Activated T-cell treated with anti-CD3 and anti-CD28 coated beads, Interleukin-2, amount 50 U/mL, for 4 hours (primary cell): ENCODE measurements around the gene TCF20. TPM values are rescaled to one million over a fixed set of nuclear protein-coding genes. Genes with fewer than 3 reads are reported as not detected.

ENCODE experiments used
- ATAC-seq, 2 donors: fragments of 200-7000 bp; cut with Tn5 transposase; one replicate each; pipeline ENCODE4 v1.10.0; 2021
- DNase-seq: peaks from one replicate; pipeline ENCODE4 v3.0.0-alpha.2; 2020
- H3K27me3 Mint-ChIP-seq: one replicate; pipeline ENCODE4 v1.8.0; 2021; ENCODE audit warnings: low read depth, mixed read lengths
- H3K36me3 Mint-ChIP-seq: one replicate; pipeline ENCODE4 v1.8.0; 2022; ENCODE audit warnings: mixed read lengths; ENCODE audit not compliant: insufficient read depth
- H3K4me1 Mint-ChIP-seq: one replicate; pipeline ENCODE4 v1.8.0; 2021; ENCODE audit warnings: low read depth, mixed read lengths
- H3K4me3 Mint-ChIP-seq: one replicate; pipeline ENCODE4 v1.8.0; 2021; ENCODE audit warnings: mild to moderate bottlenecking, moderate library complexity, mixed read lengths
- H3K9me3 Mint-ChIP-seq: one replicate; pipeline ENCODE4 v1.8.0; 2021; ENCODE audit warnings: mixed read lengths
- total RNA-seq, 3 donors: library from RNA; stranded (reverse); gene quantifications; one replicate each; pipeline ENCODE4 v1.2.1, GENCODE V29; 2021

TCF20 gene
- total RNA-seq: 10 to 100 TPM; 68.1 to 74.4 (median 69.9) TPM

- peak; percentile 70 for DNase-seq
- H3K27me3 Mint-ChIP-seq: no peaks in the 10 kb centered on the region
- H3K36me3 Mint-ChIP-seq: no peaks in the 10 kb centered on the region
- H3K4me3 Mint-ChIP-seq: peak within 1 kb of the TSS; percentile 97
- no peaks in the 10 kb centered on the region for H3K9me3 Mint-ChIP-seq
- ATAC-seq: peak; percentile 83 to 84
- H3K4me1 Mint-ChIP-seq: peaks cover 32% of the 10 kb centered on the region
These were observed at the start of gene TCF20 for GRCh38 chr22:42270510-42271190. TCF20 (minus strand) TSS chr22:42270653; CDS start chr22:42215305, 55,348 bp downstream.

- Mint-ChIP-seq H3K27me3 (no peaks in the 10 kb centered on the region), H3K4me3 (no peak overlapping the region), H3K36me3 (peaks cover 2% of the 10 kb centered on the region), H3K9me3 (no peaks in the 10 kb centered on the region), H3K4me1 (peaks cover 24% of the 10 kb centered on the region)
- ATAC-seq: no peak
- no peak for DNase-seq
These were observed 48.9 kb upstream of the TCF20 start for GRCh38 chr22:42319386-42319785.

GRCh38 chr22:42318967-42319366 is 48.5 kb upstream of the TCF20 start:
- ATAC-seq (no peak), DNase-seq (no peak)
- Mint-ChIP-seq H3K36me3 (peaks cover 2% of the 10 kb centered on the region), H3K4me3 (no peak overlapping the region), H3K27me3 (no peaks in the 10 kb centered on the region), H3K9me3 (no peaks in the 10 kb centered on the region), H3K4me1 (peaks cover 26% of the 10 kb centered on the region)

- Mint-ChIP-seq H3K4me3 (no peak overlapping the region), H3K27me3 (no peaks in the 10 kb centered on the region), H3K36me3 (peaks cover 2% of the 10 kb centered on the region), H3K9me3 (no peaks in the 10 kb centered on the region), H3K4me1 (peaks cover 35% of the 10 kb centered on the region)
- ATAC-seq (no peak), DNase-seq (no peak)
These were observed 47.5 kb upstream of the TCF20 start for GRCh38 chr22:42317691-42318547.

GRCh38 chr22:42317008-42317407 is 46.6 kb upstream of the TCF20 start:
- ATAC-seq (peak; percentile 86 to 97), DNase-seq (peak; percentile 47)
- Mint-ChIP-seq H3K9me3 (no peaks in the 10 kb centered on the region), H3K4me3 (no peak overlapping the region), H3K4me1 (peaks cover 37% of the 10 kb centered on the region), H3K27me3 (no peaks in the 10 kb centered on the region), H3K36me3 (no peaks in the 10 kb centered on the region)

- ATAC-seq (no peak), DNase-seq (no peak)
- no peaks in the 10 kb centered on the region for H3K27me3 Mint-ChIP-seq
- no peak overlapping the region for H3K4me3 Mint-ChIP-seq
- peaks cover 42% of the 10 kb centered on the region for H3K4me1 Mint-ChIP-seq
- no peaks in the 10 kb centered on the region for H3K36me3 Mint-ChIP-seq
- H3K9me3 Mint-ChIP-seq: no peaks in the 10 kb centered on the region
These were observed 44.9 kb upstream of the TCF20 start for GRCh38 chr22:42315392-42315756.

GRCh38 chr22:42314709-42315391 is 44.4 kb upstream of the TCF20 start:
- H3K36me3 Mint-ChIP-seq: no peaks in the 10 kb centered on the region
- no peak for DNase-seq
- no peak overlapping the region for H3K4me3 Mint-ChIP-seq
- no peaks in the 10 kb centered on the region for H3K9me3 Mint-ChIP-seq
- no peak for ATAC-seq
- H3K4me1 Mint-ChIP-seq: peaks cover 41% of the 10 kb centered on the region
- H3K27me3 Mint-ChIP-seq: no peaks in the 10 kb centered on the region

- H3K36me3 Mint-ChIP-seq: no peaks in the 10 kb centered on the region
- DNase-seq: peak; percentile 27
- H3K4me1 Mint-ChIP-seq: peaks cover 41% of the 10 kb centered on the region
- no peak overlapping the region for H3K4me3 Mint-ChIP-seq
- ATAC-seq: peak; percentile 29 to 54
- H3K9me3 Mint-ChIP-seq: no peaks in the 10 kb centered on the region
- no peaks in the 10 kb centered on the region for H3K27me3 Mint-ChIP-seq
These were observed 43.5 kb upstream of the TCF20 start for GRCh38 chr22:42313804-42314581.

GRCh38 chr22:42313204-42313603 is 42.8 kb upstream of the TCF20 start:
- no peaks in the 10 kb centered on the region for H3K36me3 Mint-ChIP-seq
- H3K27me3 Mint-ChIP-seq: no peaks in the 10 kb centered on the region
- H3K4me1 Mint-ChIP-seq: peaks cover 46% of the 10 kb centered on the region
- ATAC-seq: no peak
- no peak overlapping the region for H3K4me3 Mint-ChIP-seq
- H3K9me3 Mint-ChIP-seq: no peaks in the 10 kb centered on the region
- DNase-seq: no peak

GRCh38 chr22:42310291-42311015 is 40.0 kb upstream of the TCF20 start:
- Mint-ChIP-seq H3K9me3 (no peaks in the 10 kb centered on the region), H3K36me3 (no peaks in the 10 kb centered on the region), H3K27me3 (no peaks in the 10 kb centered on the region), H3K4me3 (no peak overlapping the region), H3K4me1 (peaks cover 44% of the 10 kb centered on the region)
- ATAC-seq (no peak), DNase-seq (no peak)

- H3K4me3 Mint-ChIP-seq: no peak overlapping the region
- H3K36me3 Mint-ChIP-seq: no peaks in the 10 kb centered on the region
- H3K27me3 Mint-ChIP-seq: no peaks in the 10 kb centered on the region
- no peaks in the 10 kb centered on the region for H3K9me3 Mint-ChIP-seq
- DNase-seq (no peak), ATAC-seq (no peak)
- H3K4me1 Mint-ChIP-seq: peaks cover 43% of the 10 kb centered on the region
These were observed 39.4 kb upstream of the TCF20 start for GRCh38 chr22:42309865-42310264.

- Mint-ChIP-seq H3K36me3 (no peaks in the 10 kb centered on the region), H3K4me1 (peaks cover 42% of the 10 kb centered on the region), H3K27me3 (no peaks in the 10 kb centered on the region), H3K9me3 (no peaks in the 10 kb centered on the region), H3K4me3 (no peak overlapping the region)
- DNase-seq (no peak), ATAC-seq (no peak)
These were observed 38.5 kb upstream of the TCF20 start for GRCh38 chr22:42308892-42309468.

- H3K9me3 Mint-ChIP-seq: no peaks in the 10 kb centered on the region
- H3K27me3 Mint-ChIP-seq: no peaks in the 10 kb centered on the region
- peaks cover 44% of the 10 kb centered on the region for H3K4me1 Mint-ChIP-seq
- H3K36me3 Mint-ChIP-seq: no peaks in the 10 kb centered on the region
- H3K4me3 Mint-ChIP-seq: no peak overlapping the region
- DNase-seq (no peak), ATAC-seq (peak in 1 of 2 donors; percentile 47)
These were observed 37.5 kb upstream of the TCF20 start for GRCh38 chr22:42307806-42308563.
